ENCODE results near the gene ARHGAP26. TPM values are rescaled to one million over a fixed set of nuclear protein-coding genes. Genes with fewer than 3 reads are reported as not detected.

The ARHGAP26 gene
- total and polyA plus RNA-seq, 2 donors (not counting 3 experiments of a cell fraction or from before 2014, with no cell fraction given): 3.1 to 16.2 TPM

DNA sequence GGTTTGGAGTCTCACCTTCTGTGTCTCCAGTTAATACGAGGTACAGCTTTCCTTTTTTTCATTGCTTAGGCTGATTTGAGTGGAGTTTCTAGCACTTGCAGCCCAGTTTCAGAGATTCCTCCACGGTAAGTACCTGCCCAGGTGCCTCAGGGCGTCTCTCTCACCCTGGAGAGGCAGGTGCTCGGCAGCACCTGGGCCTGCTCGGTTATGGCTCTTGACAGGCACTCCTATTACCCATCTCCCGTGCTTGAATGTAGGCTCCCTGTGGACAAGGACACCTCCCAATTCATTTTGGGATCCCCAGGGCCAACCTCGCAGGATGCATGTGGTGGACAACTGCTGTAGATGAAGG, 489.1 kb downstream of the ARHGAP26 start:
- no TSS peak for BruUV-seq (replicated peaks)
- TF ChIP-seq MYC (IDR thresholded peaks at IDR 0.05; ENCODE audit: low read depth, low read length) (no peak), POLR2AphosphoS5 (IDR thresholded peaks at IDR 0.05; ENCODE audit: insufficient read depth, low read depth, low read length) (no peak)
- no peaks in the 10 kb centered on the region for H3K9me1 ChIP-seq (replicated peaks; ENCODE audit: control insufficient read depth, extremely low read depth, insufficient read depth, low read length)
- no peak overlapping the region for H2AFZ ChIP-seq (ENCODE audit: low read depth, low read length)
- H3K36me3 ChIP-seq (ENCODE audit: control insufficient read depth in 2 of 2, extremely low read depth in 1 of 2, insufficient read depth in 2 of 2, low read length in 2 of 2): no peaks in the 10 kb centered on the region
- no peaks in the 10 kb centered on the region for H3K27me3 ChIP-seq (ENCODE audit: control insufficient read depth in 2 of 2, insufficient read depth in 2 of 2, low read length in 2 of 2)
- intact Hi-C loops (cut with micrococcal nuclease) (no loop called here), dilution Hi-C loops (cut with MboI; ENCODE audit: extremely low pct_ligation_motif_present, low sequenced_read_pairs) (no loop called here)
- CTCF ChIA-PET: no interaction called here
- DNase-seq (ENCODE audit: low read depth, low spot score) (no peak), FAIRE-seq (no peak)
- no peak overlapping the region for H3K4me2 ChIP-seq (ENCODE audit: insufficient read depth, low read length)
- H3K4me1 ChIP-seq (ENCODE audit: control insufficient read depth, extremely low read depth, insufficient read depth, low read length): no peaks in the 10 kb centered on the region
- no peak overlapping the region for H3K9ac ChIP-seq (replicated peaks; ENCODE audit: extremely low read depth, insufficient read depth, low read length)
- H3K9me3 ChIP-seq (replicated peaks; ENCODE audit: control insufficient read depth, insufficient read depth, low read length): no peaks in the 10 kb centered on the region
- no peak overlapping the region for H3K27ac ChIP-seq (ENCODE audit: insufficient read depth, low read depth, low read length)
- POLR2A ChIA-PET: no interaction called here
- H3K4me3 ChIP-seq (replicated peaks in 1 of 3; ENCODE audit: insufficient read depth in 1 of 3, low read depth in 1 of 3, low read length in 3 of 3): no peak overlapping the region
- H4K20me1 ChIP-seq (replicated peaks; ENCODE audit: control insufficient read depth, extremely low read depth, insufficient read depth, low read length): no peaks in the 10 kb centered on the region
- no peaks in the 10 kb centered on the region for H3K79me2 ChIP-seq (ENCODE audit: control insufficient read depth, insufficient read depth, low read length)

DNA sequence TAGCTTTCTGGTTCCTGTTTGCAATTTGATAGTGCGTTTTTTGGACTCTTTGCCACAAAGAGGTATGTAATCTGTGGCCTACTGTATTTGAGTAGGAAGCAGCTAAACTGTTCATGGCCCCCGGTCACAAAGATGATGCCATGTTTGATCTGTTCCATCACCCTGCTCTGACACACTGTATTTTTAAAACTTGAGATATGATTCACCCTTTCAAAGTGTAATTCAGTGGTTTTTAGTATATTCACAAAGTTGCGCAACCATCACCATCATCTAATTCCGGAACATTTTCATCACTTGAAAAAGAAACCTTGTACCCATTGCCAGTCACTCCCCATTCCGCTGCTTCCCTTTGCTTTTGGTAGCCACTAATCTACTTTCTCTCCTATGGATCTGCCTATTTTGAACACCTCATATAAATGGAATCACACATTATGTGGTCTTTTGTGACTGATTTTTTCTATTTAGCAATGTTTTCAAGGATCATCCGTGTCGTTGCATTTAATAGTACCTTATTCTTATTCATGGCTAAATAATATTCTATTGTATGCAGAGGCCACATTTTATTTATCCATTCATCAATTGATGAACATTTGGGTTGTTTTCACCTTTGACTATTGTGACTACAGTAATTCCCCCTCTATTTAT, 491.7 kb downstream of the ARHGAP26 start:
- Histone ChIP-seq H3K4me2 (ENCODE audit: insufficient read depth, low read length) (no peak overlapping the region), H3K4me1 (ENCODE audit: control insufficient read depth, extremely low read depth, insufficient read depth, low read length) (no peaks in the 10 kb centered on the region), H3K9ac (replicated peaks; ENCODE audit: extremely low read depth, insufficient read depth, low read length) (no peak overlapping the region), H3K36me3 (ENCODE audit: control insufficient read depth in 2 of 2, extremely low read depth in 1 of 2, insufficient read depth in 2 of 2, low read length in 2 of 2) (no peaks in the 10 kb centered on the region), H3K27me3 (ENCODE audit: control insufficient read depth in 2 of 2, insufficient read depth in 2 of 2, low read length in 2 of 2) (no peaks in the 10 kb centered on the region), H3K9me1 (replicated peaks; ENCODE audit: control insufficient read depth, extremely low read depth, insufficient read depth, low read length) (no peaks in the 10 kb centered on the region), H3K4me3 (replicated peaks in 1 of 3; ENCODE audit: insufficient read depth in 1 of 3, low read depth in 1 of 3, low read length in 3 of 3) (no peak overlapping the region), H2AFZ (ENCODE audit: low read depth, low read length) (peak overlapping the region; percentile 53), H3K79me2 (ENCODE audit: control insufficient read depth, insufficient read depth, low read length) (no peaks in the 10 kb centered on the region), H3K27ac (ENCODE audit: insufficient read depth, low read depth, low read length) (peak overlapping the region; percentile 53), H4K20me1 (replicated peaks; ENCODE audit: control insufficient read depth, extremely low read depth, insufficient read depth, low read length) (no peaks in the 10 kb centered on the region), H3K9me3 (replicated peaks; ENCODE audit: control insufficient read depth, insufficient read depth, low read length) (no peaks in the 10 kb centered on the region)
- BruUV-seq (replicated peaks): TSS peak; percentile 74
- dilution Hi-C loops (cut with MboI; ENCODE audit: extremely low pct_ligation_motif_present, low sequenced_read_pairs) (no loop called here), intact Hi-C loops (cut with micrococcal nuclease) (no loop called here)
- no peak for FAIRE-seq
- ChIA-PET CTCF (interaction anchor here (0.6 kb wide), 1 partner anchor 506 kb away, joined by 3 read pairs; no protein-coding TSS in a partner anchor), POLR2A (no interaction called here)
- no peak for DNase-seq (ENCODE audit: low read depth, low spot score)
- no peak for TF ChIP-seq FOS (IDR thresholded peaks at IDR 0.05; ENCODE audit: borderline replicate concordance, insufficient read depth, low read length)
- no peak for TF ChIP-seq POLR2AphosphoS5 (IDR thresholded peaks at IDR 0.05; ENCODE audit: insufficient read depth, low read depth, low read length)
- TF ChIP-seq EZH2 (IDR thresholded peaks at IDR 0.05; ENCODE audit: borderline replicate concordance, low read depth, low read length, severe bottlenecking): no peak
- no peak for TF ChIP-seq MYC (IDR thresholded peaks at IDR 0.05; ENCODE audit: low read depth, low read length)
- no peak for TF ChIP-seq JUN (IDR thresholded peaks at IDR 0.05; ENCODE audit: borderline replicate concordance, insufficient read depth, insufficient read length, low read depth)
- TF ChIP-seq, protein P1, sequence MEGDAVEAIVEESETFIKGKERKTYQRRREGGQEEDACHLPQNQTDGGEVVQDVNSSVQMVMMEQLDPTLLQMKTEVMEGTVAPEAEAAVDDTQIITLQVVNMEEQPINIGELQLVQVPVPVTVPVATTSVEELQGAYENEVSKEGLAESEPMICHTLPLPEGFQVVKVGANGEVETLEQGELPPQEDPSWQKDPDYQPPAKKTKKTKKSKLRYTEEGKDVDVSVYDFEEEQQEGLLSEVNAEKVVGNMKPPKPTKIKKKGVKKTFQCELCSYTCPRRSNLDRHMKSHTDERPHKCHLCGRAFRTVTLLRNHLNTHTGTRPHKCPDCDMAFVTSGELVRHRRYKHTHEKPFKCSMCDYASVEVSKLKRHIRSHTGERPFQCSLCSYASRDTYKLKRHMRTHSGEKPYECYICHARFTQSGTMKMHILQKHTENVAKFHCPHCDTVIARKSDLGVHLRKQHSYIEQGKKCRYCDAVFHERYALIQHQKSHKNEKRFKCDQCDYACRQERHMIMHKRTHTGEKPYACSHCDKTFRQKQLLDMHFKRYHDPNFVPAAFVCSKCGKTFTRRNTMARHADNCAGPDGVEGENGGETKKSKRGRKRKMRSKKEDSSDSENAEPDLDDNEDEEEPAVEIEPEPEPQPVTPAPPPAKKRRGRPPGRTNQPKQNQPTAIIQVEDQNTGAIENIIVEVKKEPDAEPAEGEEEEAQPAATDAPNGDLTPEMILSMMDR (IDR thresholded peaks at IDR 0.05; ENCODE audit: extremely low read depth in 1 of 2, insufficient read depth in 1 of 2, low read depth in 1 of 2, low read length in 2 of 2): no peak
- TF ChIP-seq POLR2A (IDR thresholded peaks at IDR 0.05; ENCODE audit: low read depth, low read length): no peak
- TF ChIP-seq, protein P2, sequence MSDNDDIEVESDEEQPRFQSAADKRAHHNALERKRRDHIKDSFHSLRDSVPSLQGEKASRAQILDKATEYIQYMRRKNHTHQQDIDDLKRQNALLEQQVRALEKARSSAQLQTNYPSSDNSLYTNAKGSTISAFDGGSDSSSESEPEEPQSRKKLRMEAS (IDR thresholded peaks at IDR 0.05; ENCODE audit: insufficient read depth, insufficient read length): no peak
- no peak for TF ChIP-seq GATA2 (IDR thresholded peaks at IDR 0.05; ENCODE audit: insufficient read depth, insufficient read length, low read depth, low read length)
